GM10266 (cell line): ENCODE results near the gene METTL6.

Source experiments
- DNase-seq: peaks from one replicate; pipeline ENCODE4 v3.0.0; 2012; ENCODE audit errors: extremely low spot score
- CTCF ChIP-seq: IDR thresholded peaks from 2 replicates; pipeline ENCODE4 v1.5.1; 2012; ENCODE audit warnings: mild to moderate bottlenecking, low read depth; ENCODE audit not compliant: control insufficient read depth, insufficient read depth; ENCODE audit errors: missing control alignments

The METTL6 gene

GRCh38 chr3:15455756-15456155 lies 28.4 kb upstream of the METTL6 start:
- no peak for DNase-seq

GRCh38 chr3:15454965-15455364 lies 27.6 kb upstream of the METTL6 start:
- TF ChIP-seq CTCF: no peak
- DNase-seq: no peak

More at GRCh38 chr3:15455756-15456155, 28.4 kb upstream of the METTL6 start:
- no peak for TF ChIP-seq CTCF

GRCh38 chr3:15453991-15454625 lies 26.8 kb upstream of the METTL6 start:
- TF ChIP-seq CTCF: no peak

GRCh38 chr3:15453501-15453900 lies 26.2 kb upstream of the METTL6 start:
- no peak for TF ChIP-seq CTCF
- no peak for DNase-seq

More at GRCh38 chr3:15453991-15454625, 26.8 kb upstream of the METTL6 start:
- DNase-seq: no peak

GRCh38 chr3:15452961-15453360 lies 25.6 kb upstream of the METTL6 start:
- no peak for TF ChIP-seq CTCF
- DNase-seq: no peak

- TF ChIP-seq CTCF: no peak
- DNase-seq: no peak
These were observed 24.8 kb upstream of the METTL6 start for GRCh38 chr3:15452156-15452555.

GRCh38 chr3:15451216-15452113 lies 24.1 kb upstream of the METTL6 start:
- no peak for TF ChIP-seq CTCF
- no peak for DNase-seq
